ENCODE results near the gene RPL35A.

DNA sequence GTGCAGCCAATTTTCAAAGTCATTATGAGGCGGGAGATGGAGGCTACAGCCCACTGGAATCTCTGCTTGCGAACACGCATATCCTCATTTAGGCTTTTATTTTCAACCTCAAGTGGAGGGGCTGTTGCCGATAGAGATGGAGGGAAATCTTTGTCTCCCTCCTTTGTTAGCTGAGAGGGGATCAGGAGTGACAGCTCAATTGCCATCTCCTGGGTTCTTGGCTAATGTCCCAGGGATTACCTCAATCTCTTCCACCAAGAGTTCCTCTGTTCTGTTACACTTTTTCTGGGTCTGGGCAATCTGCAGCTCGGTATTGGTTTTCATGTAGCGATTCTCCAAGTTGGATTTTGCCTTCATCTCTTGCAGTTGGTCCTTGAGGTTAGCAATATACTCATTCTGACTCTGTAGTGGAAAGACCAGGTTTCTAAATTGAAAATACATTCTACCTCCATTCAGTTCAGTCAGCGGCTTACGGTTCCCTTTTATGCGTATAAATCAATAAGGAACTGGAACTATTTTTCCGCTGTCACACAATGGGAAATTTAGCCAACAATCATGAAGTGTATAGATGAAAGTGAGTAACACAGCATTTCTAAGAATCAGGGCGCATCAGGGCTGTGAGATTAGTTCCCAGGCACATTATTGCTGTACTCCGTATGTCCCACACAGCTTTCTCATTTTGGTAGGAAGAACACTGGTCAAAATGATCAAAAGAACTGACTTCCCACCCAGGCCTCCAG is 36.2 kb upstream of the RPL35A start:
- TF ChIP-seq, protein P1, sequence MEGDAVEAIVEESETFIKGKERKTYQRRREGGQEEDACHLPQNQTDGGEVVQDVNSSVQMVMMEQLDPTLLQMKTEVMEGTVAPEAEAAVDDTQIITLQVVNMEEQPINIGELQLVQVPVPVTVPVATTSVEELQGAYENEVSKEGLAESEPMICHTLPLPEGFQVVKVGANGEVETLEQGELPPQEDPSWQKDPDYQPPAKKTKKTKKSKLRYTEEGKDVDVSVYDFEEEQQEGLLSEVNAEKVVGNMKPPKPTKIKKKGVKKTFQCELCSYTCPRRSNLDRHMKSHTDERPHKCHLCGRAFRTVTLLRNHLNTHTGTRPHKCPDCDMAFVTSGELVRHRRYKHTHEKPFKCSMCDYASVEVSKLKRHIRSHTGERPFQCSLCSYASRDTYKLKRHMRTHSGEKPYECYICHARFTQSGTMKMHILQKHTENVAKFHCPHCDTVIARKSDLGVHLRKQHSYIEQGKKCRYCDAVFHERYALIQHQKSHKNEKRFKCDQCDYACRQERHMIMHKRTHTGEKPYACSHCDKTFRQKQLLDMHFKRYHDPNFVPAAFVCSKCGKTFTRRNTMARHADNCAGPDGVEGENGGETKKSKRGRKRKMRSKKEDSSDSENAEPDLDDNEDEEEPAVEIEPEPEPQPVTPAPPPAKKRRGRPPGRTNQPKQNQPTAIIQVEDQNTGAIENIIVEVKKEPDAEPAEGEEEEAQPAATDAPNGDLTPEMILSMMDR (IDR thresholded peaks at IDR 0.05): no peak
- TF ChIP-seq POLR2A (IDR thresholded peaks at IDR 0.05): no peak

All from heart left ventricle (tissue), 13 donors.